ENCODE results near the gene CENPE. TPM values are rescaled to one million over a fixed set of nuclear protein-coding genes. Genes with fewer than 3 reads are reported as not detected.

The CENPE gene
- total and polyA plus RNA-seq, 2 of the 8 experiments (the other 6 are each of a cell fraction or from before 2014, with no cell fraction given): 2.1 to 49.0 TPM

DNA sequence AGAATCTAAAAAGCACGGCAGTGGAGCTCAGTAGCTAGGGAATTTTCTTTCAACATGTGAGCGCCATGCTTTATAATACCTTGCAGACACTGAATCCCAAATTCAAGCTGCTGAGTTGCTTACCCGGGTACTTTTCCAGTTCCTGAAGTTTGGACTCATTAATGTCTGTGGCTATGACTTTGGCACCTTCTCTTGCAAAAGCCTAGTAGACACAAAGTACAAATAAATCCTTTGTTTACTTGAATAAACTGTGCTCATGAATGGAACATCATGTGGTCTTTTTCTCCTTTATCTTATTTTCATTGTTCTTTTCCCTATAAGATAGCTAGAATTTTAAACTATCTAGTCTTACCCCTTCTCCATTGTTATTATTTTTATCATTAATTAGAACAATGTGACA is 103.1 kb downstream of the CENPE start:
- Histone ChIP-seq H3K4me1 (replicated peaks in 1 of 4; ENCODE audit: control insufficient read depth in 3 of 4, insufficient read depth in 4 of 4, low read length in 3 of 4) (no peaks in the 10 kb centered on the region), H3K18ac (ENCODE audit: extremely low read depth, low read length) (no peak overlapping the region), H3K9ac (replicated peaks in 1 of 4; ENCODE audit: extremely low read depth in 1 of 4, low read depth in 3 of 4, low read length in 3 of 4) (no peak overlapping the region), H3K4ac (replicated peaks; ENCODE audit: insufficient read length, low read depth, low read length) (no peak overlapping the region), H4K20me1 (replicated peaks in 1 of 2; ENCODE audit: control insufficient read depth in 1 of 2, insufficient read depth in 2 of 2, low read length in 2 of 2) (no peaks in the 10 kb centered on the region), H3K23me2 (ENCODE audit: low read depth, low read length) (0 out of 2 replicates have a peak, but pooled peaks cover 5% of the 10 kb centered on the region), H3K4me3 (ENCODE audit: extremely low read depth in 1 of 4, insufficient read depth in 2 of 4, low read depth in 3 of 4, low read length in 4 of 4) (no peak overlapping the region), H3K27me3 (replicated peaks in 1 of 4; ENCODE audit: control insufficient read depth in 3 of 4, extremely low read depth in 1 of 4, insufficient read depth in 3 of 4, low read length in 3 of 4) (no peaks in the 10 kb centered on the region), H3K23ac (ENCODE audit: insufficient read length) (no peak overlapping the region), H2BK20ac (ENCODE audit: low read length) (no peak overlapping the region), H3K36me3 (ENCODE audit: control insufficient read depth in 2 of 4, insufficient read depth in 4 of 4, low read length in 3 of 4) (peaks cover 0 to 11% (median 9%) of the 10 kb centered on the region in 4 experiments; a peak in 6 of 8 replicates), H2BK120ac (replicated peaks; ENCODE audit: low read depth, low read length) (no peak overlapping the region), H3K4me2 (ENCODE audit: insufficient read depth in 1 of 2, low read depth in 2 of 2, low read length in 2 of 2) (no peak overlapping the region), H3K56ac (replicated peaks; ENCODE audit: insufficient read length, low read depth, low read length) (no peak overlapping the region), H3K79me1 (ENCODE audit: low read depth, low read length) (no peaks in the 10 kb centered on the region; the same call in 1 of the 2 replicates), H2BK15ac (ENCODE audit: low read length) (no peak overlapping the region), H4K8ac (ENCODE audit: extremely low read depth, insufficient read depth, low read length) (no peak overlapping the region), H4K91ac (replicated peaks; ENCODE audit: insufficient read length, low read length) (no peak overlapping the region), H2BK5ac (ENCODE audit: low read depth, low read length) (no peak overlapping the region), H3K79me2 (ENCODE audit: control insufficient read depth in 1 of 2, insufficient read depth in 2 of 2, low read length in 2 of 2) (no peaks in the 10 kb centered on the region), H2AFZ (ENCODE audit: low read length) (no peak overlapping the region), H3K27ac (ENCODE audit: low read depth, low read length) (no peak overlapping the region), H2AK5ac (ENCODE audit: low read depth, low read length) (no peak overlapping the region), H4K5ac (ENCODE audit: insufficient read length, low read depth, low read length) (no peak overlapping the region), H2BK12ac (ENCODE audit: low read depth, low read length) (no peak overlapping the region), H3K14ac (ENCODE audit: insufficient read length) (no peak overlapping the region), H3K9me3 (ENCODE audit: insufficient read depth in 2 of 2, low read depth in 1 of 2, low read length in 1 of 2) (no peaks in the 10 kb centered on the region)
- 98% methylated on average over 3 of the region's 3 CpGs; no CpG with 5 or more reads in 1 of the 2 experiments for WGBS, 2 experiments (ENCODE audit: extremely low coverage in 1 of 2, insufficient coverage in 1 of 2, insufficient read length in 1 of 2, insufficient replicate concordance in 2 of 2, low coverage in 1 of 2, low lambda C conversion rate in 2 of 2, missing lambda C conversion rate in 1 of 2)
- DNase-seq (ENCODE audit: low read depth in 1 of 2, low spot score in 2 of 2) (no peak), FAIRE-seq (no peak)
- CTCF ChIA-PET (ENCODE audit: partially characterized antibody): interaction anchor here (0.8 to 1.8 kb wide), 8 partner anchors 9 to 509 kb away, joined by 3 to 7 read pairs (median 3); no protein-coding TSS in a partner anchor
- POLR2A ChIA-PET (ENCODE audit: partially characterized antibody): interaction anchor here (1.7 kb wide), 1 partner anchor 15 kb away, joined by 4 read pairs; no protein-coding TSS in a partner anchor
- no peak for TF ChIP-seq CEBPB (IDR thresholded peaks at IDR 0.05; ENCODE audit: low read depth, low read length)

Data from H1 (cell line).